HS-5 (cell line): Measurements from ENCODE around the gene RBP7.
"Not testable (repeated sequence)": the region's sequence is repeated elsewhere in the genome, so short reads cannot be mapped to it uniquely, and the experiment has no call there.

Experiments
- DNase-seq: peaks from one replicate; pipeline ENCODE4 v3.0.0-alpha.2; 2012; ENCODE audit warnings: low read depth

The RBP7 gene

DNA sequence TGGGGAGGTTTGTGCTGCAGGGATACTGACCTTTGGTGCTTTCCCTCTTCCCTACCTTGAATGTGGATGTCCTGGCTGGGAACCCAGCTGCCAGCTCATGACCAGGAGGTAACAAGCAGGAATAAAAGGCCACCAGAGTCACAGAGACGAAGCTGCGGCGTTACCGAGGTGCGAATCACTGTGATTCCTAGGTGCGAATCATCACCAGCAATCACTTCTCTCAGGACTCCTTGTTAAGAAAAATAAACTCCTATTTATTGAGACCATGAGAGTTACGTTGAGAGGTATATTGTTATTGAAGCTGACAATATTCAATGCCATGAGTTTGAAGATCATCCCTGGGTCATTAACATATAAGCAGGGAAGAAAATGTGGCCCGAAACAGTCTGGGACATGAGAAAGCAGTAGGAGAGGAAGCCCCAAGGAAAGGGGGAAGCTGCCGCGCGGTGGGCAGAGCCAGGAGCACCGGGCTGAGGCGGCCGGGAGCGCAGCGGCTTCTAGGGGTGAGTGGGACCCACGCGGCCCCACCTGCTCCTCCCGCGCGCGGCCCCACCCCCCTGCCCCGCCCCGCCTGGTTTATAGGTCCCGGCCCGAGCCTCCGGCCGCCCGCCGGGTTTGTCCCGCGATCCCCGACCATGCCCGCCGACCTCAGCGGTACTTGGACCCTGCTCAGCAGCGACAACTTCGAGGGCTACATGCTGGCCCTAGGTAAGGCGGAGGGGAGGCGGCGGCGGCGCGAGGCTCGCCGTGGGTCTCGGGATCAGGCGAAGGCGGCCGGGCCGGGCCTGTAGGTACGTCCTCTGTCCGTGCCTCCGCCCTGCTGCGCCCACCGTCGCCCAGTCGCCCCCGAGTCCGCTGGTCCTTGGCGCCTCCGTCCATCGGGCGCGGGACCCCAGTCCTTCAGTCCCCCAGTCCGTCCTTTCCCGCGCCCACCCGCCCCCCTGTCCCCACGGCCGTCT lies at the start of gene RBP7:
Gene RBP7 (plus strand): TSS at position 605 of the 959 bp plus-strand sequence. CDS start 31 bp downstream, at position 636.
- no peak for DNase-seq

DNA sequence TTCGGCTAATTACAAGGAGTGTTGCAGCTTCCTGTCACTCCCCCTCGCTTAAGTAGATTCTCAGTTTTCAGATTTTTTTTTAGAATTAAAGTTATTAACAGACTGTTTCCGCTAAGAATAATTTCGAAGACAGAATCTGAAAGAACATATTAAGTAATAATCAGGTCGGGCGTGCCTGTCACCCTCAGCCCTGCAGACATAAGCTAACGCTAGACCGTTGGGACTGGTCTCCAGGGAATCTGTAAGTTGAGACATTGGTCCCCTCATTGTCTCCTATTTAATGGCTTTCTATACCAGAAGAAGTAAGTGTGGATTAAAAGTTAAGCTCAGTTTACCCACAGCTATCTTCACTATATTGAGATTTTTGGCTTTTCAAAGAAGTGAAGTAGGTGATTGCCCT lies 39.3 kb upstream of the RBP7 start:
- no peak for DNase-seq

DNA sequence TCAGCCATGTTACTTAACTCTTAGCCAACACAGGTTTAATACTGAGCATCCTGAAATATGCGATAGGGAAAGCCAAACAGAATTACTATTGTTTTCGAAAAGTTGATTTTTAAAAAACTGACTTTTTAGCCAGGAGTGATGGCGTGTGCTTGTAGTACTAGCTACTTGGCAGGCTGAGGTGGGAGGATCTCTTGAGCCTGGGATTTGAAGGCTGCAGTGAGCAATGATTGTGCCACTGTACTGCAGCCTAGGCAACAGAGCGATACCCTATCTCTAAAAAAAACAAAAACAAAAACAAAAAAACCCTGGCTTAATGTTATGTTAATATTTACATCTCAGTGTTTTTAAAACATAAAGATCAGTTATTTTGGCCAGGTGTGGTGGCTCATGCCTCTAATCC lies 37.0 kb upstream of the RBP7 start:
- DNase-seq, result no peak

DNA sequence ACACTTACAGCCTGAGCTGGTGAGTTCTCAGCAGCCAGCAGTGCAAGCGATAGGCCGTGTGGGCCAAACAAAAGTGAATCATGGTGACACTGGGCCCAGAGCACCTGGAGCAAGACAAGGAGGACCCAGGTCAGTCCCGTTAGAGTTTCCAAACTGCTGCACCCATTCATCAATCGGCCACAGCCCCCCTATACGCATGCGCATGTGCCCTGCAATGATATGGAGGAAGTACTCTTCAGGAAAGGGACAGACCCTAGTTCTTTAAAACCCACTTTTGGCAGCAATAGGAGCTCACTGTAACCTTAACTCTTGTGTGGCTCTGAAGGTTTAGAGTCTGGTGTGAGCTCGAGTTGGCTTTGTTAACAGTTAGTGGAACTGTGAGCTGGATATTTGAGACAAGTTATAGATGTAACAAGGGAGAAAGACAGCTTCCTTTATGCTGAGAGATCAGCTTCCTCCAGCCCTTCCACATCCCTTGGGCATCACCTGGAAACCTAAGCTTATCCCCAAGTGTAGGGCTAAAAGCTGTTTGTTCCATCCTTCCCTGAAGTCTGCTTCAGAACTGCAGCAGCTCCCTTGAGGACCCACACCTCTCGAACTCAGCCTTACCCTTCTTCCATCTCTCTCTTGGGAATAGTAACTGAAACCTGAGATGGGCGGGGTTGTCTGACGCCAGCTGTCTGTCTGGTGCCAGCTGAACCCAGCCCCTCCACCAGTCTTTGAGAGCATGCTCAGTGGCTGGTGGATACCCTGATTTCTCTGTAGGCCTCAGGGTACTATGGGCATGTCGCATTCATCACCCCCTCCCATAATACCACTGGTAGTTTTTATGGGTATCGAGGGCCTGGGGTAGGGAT lies 36.1 kb upstream of the RBP7 start:
- no peak for DNase-seq

DNA sequence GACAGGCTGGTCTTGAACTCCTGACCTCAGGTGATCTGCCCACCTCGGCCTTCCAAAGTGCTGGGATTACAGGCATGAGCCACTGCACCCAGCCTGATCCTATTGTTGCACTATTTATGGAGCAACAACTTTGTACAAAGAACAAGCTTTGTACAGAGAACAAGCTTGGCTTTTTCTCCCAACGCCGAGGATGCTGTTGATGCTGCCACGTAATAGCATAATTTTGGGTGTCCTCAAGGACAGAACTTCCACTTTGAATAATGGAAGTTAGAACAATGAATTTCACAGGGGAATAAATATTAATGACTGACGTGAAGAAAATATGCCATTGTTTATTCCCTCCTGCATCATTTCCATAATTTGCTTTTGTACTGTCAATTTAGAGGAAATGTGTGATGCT lies 12.8 kb upstream of the RBP7 start:
- DNase-seq, result no peak

DNA sequence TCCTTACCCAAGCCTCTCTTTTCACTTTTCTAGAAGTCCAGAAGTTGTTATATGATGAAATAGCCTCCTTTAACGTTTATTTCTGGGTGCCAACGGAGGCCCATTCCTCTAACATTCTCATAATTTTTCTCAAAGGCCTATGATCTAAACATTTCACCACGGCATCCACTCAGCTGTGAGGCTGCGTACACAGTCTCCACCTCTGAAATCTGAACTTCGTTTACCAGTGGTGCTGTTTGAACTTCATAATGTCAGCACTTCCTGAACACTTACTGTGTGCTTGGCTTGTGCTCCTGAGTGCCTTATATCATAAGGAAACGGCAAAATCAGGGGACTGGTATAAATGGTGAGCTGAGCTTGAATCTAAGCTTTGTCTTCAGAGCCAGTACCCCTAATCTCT lies 12.0 kb upstream of the RBP7 start:
- DNase-seq, result no peak

DNA sequence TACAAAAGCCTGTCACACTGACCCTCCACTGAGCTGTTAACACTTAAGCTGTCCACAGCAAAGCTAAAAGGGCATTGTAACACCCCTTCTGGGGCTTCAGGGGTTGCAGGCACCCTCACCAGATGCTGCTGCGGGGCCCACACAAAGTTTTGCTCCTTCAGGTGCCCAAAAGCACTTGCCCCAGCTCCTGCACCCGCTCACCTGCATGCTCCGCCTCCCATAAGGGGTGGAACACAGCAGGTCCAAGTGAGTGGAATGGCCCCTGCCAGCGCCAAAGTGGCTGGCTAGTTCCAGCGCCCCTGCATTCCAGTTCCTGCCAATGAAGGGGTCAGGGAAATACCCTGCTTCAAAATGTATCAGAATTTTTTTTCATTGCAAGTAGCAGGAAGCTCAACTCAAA lies 7.3 kb upstream of the RBP7 start:
- DNase-seq, result no peak

DNA sequence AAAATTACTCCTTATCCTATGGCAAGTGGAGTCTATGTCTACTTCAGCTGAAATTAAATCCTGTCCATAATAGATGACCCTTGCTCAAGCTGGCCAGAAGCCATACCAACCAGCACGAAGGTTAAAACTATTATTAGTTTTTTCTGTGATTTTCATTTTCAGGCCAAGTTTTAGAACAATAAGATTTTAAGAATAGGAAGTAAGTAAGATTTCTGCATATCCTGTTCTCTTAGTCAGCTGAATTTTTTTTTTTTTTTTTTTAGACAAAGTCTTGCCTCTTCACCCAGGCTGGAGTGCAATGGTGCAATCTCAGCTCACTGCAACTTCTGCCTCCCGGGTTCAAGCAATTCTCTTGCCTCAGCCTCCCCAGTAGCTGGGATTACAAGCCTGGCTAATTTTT lies 6.1 kb upstream of the RBP7 start:
- no peak for DNase-seq

DNA sequence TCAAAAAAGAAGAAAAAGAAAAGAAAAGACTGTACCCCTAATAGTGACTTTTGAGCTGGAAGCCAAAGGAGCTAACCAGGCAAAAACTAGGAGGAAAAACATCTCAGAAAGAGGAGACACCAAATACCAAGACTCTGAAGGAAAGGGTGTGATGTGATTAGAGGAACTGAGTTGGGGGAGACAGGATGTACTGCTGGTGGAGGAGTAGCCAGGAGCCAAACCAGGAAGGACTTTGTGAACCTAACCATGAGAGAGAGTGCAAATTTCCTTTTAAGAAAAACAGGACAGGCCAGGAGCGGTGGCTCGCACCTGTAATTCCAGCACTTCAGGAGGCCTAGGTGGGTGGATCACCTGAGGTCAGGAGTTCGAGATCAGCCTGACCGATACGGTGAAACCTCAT lies 4.1 kb upstream of the RBP7 start:
- no peak for DNase-seq

DNA sequence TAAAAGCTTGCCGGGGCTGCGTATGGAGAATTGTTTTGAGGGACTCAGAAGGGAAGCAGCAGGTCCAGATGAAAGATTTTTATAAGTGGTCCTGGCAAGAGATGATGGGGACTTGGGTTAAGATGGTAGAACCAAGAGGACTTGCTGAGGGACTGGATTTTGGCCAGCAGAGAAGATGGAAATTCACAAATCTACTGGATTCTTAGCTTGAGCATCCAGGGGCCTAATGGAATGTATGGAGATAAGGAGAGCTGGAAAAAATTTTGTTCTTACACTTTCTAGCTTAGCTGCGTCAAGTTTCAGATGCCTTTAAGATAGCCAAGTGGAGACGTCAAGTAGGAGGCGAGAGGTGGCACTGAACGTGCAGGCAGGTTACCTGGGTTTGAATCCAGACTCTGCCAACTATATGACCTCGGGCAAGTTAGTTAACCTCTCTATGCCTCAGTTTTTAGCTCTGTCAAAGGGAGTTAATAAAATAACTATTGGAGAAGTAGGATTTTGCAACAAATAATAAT lies 3.4 kb upstream of the RBP7 start:
- no peak for DNase-seq

DNA sequence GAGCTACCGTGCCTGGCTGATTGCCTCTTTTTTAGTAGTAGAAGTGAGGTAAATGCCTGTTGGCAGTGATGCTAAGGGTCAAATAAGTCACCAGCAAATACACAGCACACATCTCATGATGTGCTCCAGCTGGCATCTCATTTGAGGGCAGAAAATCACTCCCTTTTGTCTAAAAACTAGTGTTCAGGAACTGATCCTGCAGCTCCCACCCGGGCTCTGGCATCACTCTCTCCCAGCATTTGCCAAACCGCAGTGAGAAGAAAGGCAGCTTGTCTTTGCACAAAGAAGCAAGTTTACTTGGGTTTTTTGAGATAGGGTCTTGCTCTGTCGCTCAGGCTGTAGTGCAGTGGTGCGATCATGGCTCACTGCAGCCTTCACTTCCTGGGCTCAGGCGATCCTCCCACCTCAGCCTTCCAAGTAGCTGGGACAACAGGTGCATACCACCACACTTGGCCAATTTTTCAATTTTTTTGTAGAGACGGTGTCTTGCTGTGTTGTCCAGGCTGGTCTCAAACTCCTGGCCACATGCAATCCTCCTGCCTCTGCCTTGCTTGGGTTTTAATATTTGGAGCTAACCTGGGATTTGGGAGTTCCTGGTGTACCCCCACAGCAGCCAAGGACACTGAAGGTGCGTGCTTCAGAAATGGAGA lies 4.1 kb downstream of the RBP7 start:
- DNase-seq, result no peak

DNA sequence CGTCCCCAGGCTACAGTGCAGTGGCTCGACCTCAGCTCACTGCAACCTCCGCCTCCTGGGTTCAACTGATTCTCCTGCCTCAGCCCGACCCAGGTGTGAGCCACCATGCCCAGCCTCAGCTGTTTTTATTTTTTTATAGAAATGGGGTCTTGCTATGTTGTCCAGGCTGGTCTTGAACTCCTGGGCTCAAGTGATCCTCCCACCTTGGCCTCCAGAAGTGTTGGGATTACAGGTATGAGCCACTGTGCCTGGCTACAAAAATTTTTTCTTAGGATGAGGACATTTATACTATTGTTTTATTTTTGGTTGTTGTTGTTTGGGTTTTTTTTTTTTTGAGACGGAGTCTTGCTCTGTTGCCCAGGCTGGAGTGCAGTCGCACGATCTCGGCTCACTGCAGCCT lies 8.2 kb downstream of the RBP7 start:
- not testable (repeated sequence) for DNase-seq

DNA sequence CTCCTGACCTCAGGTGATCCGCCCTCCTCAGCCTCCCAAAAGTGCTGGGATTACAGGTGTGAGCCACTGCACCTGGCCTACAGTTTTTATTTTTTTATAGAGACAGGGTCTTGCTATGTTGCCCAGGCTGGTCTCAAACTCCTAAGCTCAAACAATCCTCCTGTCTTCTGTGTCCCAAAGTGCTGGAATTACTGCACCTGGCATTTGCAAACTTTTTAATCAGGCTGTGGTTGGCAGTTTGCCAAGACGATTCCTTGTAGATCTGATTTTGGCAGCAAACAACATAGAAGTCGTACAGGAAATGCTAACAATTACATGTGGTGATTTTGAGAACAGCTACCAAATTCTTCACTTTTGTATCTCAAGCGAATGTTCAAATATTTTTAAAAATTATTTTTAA lies 10.1 kb downstream of the RBP7 start:
- DNase-seq, result no peak

DNA sequence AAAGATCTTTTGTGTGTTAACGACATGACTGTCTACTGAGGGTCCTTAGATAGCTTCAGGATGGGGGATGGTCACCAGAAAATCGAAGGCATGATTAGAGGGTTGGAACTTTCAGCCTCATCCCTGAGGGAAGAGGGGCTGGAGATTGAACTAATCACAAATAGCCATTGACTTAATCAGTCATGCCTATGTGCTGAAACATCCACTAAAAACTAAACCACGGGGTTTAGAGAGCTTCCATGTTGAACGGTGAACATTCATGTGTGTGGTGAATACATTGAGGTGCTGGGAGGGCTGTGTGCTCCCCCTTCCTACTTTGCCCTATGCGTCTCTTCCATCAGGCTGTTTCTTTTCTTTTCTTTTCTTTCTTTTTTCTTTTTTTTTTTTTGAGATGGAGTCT lies 17.0 kb downstream of the RBP7 start:
- DNase-seq, result no peak

DNA sequence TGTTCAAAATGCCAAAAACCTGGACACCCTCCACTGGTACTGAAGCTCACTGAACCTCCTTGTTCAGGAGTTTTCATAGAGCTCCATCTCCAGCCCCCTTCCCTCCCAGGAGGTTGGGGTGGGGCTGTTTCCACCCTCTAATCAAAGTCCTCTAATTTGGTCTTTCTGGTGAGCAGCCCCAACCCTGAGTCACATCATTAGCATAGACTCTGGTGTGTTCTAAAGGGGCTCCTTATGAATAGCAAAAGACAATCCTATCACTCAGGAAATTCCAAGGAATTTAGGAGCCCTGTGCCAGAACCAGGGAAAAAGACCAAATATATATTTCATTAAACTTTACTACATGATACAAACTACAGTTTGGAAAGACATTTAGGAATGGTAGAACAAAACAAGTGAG lies 22.5 kb downstream of the RBP7 start:
- no peak for DNase-seq

DNA sequence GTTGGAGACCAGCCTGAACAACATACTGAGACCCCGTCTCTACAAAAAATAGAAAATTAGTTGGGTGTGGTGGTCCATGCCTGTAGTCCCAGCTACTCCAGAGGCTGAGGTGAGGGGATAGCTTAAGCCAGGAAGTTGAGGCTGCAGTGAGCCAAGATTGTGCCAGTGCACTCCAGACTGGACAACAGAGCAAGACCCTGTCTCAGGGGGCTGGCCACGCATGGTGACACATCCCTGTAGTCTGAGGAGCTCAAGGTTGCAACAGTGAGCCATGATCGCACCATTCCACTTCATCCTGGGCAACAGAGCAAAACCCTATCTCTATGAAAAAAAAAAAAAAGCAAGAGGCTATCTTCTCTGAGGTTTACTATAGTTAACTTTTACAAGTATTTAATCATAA lies 23.1 kb downstream of the RBP7 start:
- DNase-seq, result no peak

DNA sequence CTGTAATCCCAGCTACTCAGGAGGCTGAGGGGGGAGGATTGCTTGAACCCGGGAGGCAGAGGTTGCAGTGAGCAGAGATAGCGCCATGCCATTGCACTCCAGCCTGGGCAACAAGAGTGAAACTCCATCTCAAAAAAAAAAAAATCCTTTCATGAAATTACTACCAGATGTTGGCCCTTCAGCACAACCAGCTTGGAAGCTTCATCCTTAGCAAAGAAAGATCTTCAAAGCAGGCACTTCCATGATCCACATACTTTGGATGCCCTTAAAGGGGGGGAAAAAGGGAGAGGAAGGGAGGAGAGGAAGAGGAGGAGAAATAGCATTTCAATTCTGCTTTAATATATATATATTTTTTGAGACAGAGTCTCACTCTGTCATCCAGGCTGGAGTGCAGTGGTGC lies 23.6 kb downstream of the RBP7 start:
- DNase-seq, result not testable (repeated sequence)

DNA sequence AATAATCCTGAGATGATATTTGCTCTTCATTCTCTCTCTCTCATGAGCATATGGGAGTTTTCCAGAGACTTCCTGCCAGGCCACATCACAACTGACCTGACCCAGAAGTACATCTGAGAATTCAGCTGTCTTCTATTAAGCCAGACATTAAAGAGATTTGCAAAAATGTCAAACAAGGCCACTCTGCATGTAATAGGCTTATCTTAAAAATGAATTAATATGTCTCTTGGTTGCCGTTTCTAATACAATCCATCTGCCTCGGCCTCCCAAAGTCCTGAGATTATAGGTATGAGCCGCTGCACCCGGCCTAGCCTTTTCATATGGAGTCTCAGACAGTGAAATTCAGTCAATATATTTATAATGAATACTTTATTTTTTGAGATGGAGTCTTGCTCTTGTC lies 25.0 kb downstream of the RBP7 start:
- not testable (repeated sequence) for DNase-seq

DNA sequence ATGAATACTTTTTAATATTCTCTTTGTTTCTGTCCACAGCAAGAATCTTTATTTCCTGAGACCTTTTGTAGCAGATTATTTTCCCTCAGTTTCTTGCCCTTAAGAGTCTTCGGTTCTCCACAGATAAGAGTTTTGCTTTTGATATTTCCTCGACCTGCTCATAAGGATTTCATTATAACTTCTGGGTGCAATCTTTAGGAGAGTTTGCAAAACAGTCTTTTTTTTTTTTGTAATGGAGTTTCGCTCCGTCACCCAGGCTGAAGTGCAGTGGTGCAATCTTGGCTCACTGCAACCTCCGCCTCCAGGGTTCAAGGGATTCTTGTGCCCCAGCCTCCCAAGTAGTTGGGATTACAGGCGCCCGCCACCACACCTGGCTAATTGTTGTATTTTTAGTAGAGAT lies 25.6 kb downstream of the RBP7 start:
- no peak for DNase-seq

DNA sequence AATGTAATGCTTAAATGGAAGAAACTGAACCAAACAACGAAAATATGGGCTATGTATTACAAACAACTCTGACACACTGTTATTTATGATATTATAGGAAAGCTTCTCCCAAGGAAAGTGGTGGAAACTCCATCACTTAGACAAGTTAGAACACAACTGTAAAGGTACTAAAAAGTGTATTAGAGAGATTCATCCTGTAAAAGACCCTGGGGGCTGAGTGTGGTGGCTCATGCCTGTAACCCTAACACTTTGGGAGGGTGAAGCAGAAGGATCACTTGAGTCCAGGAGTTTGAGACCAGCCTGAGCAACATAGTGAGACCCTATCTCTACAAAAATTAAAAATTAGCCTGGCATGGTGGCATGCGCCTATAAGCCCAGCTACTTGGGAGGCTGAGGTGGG lies 28.3 kb downstream of the RBP7 start:
- DNase-seq, result no peak

DNA sequence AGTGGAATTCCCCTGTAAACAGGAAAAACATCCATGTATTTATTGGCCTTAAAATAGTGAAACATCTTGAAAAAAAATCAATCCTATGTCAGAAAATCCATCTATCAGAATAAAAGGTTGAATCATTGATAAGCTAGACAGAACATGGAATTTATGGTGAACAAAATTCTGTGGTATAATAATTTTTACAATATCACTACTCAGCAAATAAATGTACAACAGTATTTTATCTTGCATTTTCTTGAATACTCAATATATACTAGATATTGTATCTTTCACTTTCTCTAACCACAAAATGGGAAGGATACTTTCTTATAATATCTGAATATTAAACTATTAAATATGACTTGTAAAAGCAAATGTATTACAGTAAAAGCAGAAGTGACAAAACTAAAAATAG lies 30.0 kb downstream of the RBP7 start:
- DNase-seq, result no peak

DNA sequence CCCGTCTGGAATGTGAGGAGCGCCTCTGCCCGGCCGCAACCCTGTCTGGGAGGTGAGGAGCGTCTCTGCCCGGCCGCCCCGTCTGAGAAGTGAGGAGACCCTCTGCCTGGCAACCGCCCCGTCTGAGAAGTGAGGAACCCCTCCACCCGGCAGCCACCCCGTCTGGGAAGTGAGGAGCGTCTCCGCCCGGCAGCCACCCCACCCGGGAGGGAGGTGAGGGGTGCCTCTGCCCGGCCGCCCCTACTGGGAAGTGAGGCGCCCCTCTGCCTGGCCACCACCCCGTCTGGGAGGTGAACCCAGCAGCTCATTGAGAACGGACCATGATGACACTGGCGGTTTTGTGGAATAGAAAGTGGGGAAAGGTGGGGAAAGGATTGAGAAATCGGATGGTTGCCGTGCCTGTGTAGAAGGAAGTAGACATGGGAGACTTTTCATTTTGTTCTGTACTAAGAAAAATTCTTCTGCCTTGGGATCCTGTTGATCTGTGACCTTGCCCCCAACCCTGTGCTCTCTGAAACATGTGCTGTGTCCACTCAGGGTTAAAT lies 32.0 kb downstream of the RBP7 start:
- not testable (repeated sequence) for DNase-seq
